ENCODE data around the gene MED4. TPM values are rescaled to one million over a fixed set of nuclear protein-coding genes. Genes with fewer than 3 reads are reported as not detected.

Gene MED4
- total RNA-seq, 1 experiment from 2014 or later: 50.6 TPM

- no peak overlapping the region for H3K9ac ChIP-seq (ENCODE audit: extremely low read depth, insufficient read length, low read length)
- no peaks in the 10 kb centered on the region for H4K20me1 ChIP-seq (ENCODE audit: control insufficient read depth, insufficient read depth, insufficient read length)
- Mint-ChIP-seq H3K27ac (peak overlapping the region in 1 of 3 experiments; percentile 44; a peak in 1 of 7 replicates), H3K9me3 (no peaks in the 10 kb centered on the region), H3K36me3 (ENCODE audit: insufficient read depth in 1 of 3, low read depth in 3 of 3) (no peaks in the 10 kb centered on the region), H3K4me1 (peaks cover 14% of the 10 kb centered on the region in 2 experiments), H3K4me3 (no peak overlapping the region), H3K27me3 (ENCODE audit: low read depth) (no peaks in the 10 kb centered on the region; the same call in 1 of the 2 replicates)
- no peak overlapping the region for H3K14ac ChIP-seq (ENCODE audit: insufficient read depth, low read length)
- H4K5ac ChIP-seq (ENCODE audit: insufficient read length, low read depth, low read length): no peak overlapping the region
- no peak overlapping the region for H2BK12ac ChIP-seq (ENCODE audit: insufficient read length, low read depth, low read length)
- H3K23ac ChIP-seq (ENCODE audit: insufficient read length, low read depth, low read length): no peak overlapping the region
- H3K27ac ChIP-seq (ENCODE audit: insufficient read length, low read depth, low read length): no peak overlapping the region
- no peak overlapping the region for H3K56ac ChIP-seq (ENCODE audit: insufficient read length, low read depth, low read length)
- WGBS (ENCODE audit: extremely low coverage, insufficient read length, low lambda C conversion rate): no CpG with 5 or more reads among the region's 7 CpGs
- no peaks in the 10 kb centered on the region for H3K4me1 ChIP-seq (ENCODE audit: insufficient read depth, low read length)
- no peaks in the 10 kb centered on the region for H3K23me2 ChIP-seq (ENCODE audit: insufficient read length, low read depth, low read length, poor library complexity, severe bottlenecking)
- H2BK15ac ChIP-seq (ENCODE audit: low read depth, low read length): no peak overlapping the region
- no peak for DNase-seq
- no peak overlapping the region for H3K18ac ChIP-seq (ENCODE audit: insufficient read length, low read depth, low read length)
- no peaks in the 10 kb centered on the region for H3K79me2 ChIP-seq (ENCODE audit: insufficient read depth, low read length)
- TF ChIP-seq CTCF (conservative IDR thresholded peaks at IDR 0.05): no peak
- no peak overlapping the region for H4K8ac ChIP-seq (replicated peaks; ENCODE audit: insufficient read length, low read depth, low read length)
- no peak overlapping the region for H2AK5ac ChIP-seq (ENCODE audit: insufficient read length, low read length)
- no peak overlapping the region for H3T11ph ChIP-seq (ENCODE audit: low read length)
- H3K27me3 ChIP-seq (ENCODE audit: insufficient read depth, low read length): no peaks in the 10 kb centered on the region
- H4K91ac ChIP-seq (ENCODE audit: insufficient read length, low read depth, low read length): no peak overlapping the region
- H2BK20ac ChIP-seq (ENCODE audit: low read depth, low read length, poor library complexity, severe bottlenecking): no peak overlapping the region
- no peaks in the 10 kb centered on the region for H3K9me3 ChIP-seq (ENCODE audit: control insufficient read depth, low read depth, low read length)
- H3K4me2 ChIP-seq (ENCODE audit: insufficient read depth, insufficient read length, low read length): no peak overlapping the region
- H2AFZ ChIP-seq (ENCODE audit: low read length): no peak overlapping the region
- no peak overlapping the region for H3K4ac ChIP-seq (ENCODE audit: low read depth, low read length)
- no peak overlapping the region for H2BK5ac ChIP-seq (ENCODE audit: insufficient read length, low read length)
- H3K79me1 ChIP-seq (ENCODE audit: insufficient read depth, low read depth, low read length, poor library complexity, severe bottlenecking): no peaks in the 10 kb centered on the region
- H2BK120ac ChIP-seq (ENCODE audit: low read depth, low read length, poor library complexity, severe bottlenecking): no peak overlapping the region
Observed at GRCh38 chr13:48125794-48126228, 30.9 kb upstream of the MED4 start.
